GM21447 (cell line): ENCODE measurements around the gene RPL37.
"Not testable (repeated sequence)": the region's sequence is repeated elsewhere in the genome, so short reads cannot be mapped to it uniquely, and the experiment has no call there.

ENCODE experiments used
- ATAC-seq: cut with Tn5 transposase; IDR thresholded peaks from one replicate; pipeline ENCODE4 v1.9.1; 2021; ENCODE audit not compliant: unreplicated experiment

RPL37 gene

DNA sequence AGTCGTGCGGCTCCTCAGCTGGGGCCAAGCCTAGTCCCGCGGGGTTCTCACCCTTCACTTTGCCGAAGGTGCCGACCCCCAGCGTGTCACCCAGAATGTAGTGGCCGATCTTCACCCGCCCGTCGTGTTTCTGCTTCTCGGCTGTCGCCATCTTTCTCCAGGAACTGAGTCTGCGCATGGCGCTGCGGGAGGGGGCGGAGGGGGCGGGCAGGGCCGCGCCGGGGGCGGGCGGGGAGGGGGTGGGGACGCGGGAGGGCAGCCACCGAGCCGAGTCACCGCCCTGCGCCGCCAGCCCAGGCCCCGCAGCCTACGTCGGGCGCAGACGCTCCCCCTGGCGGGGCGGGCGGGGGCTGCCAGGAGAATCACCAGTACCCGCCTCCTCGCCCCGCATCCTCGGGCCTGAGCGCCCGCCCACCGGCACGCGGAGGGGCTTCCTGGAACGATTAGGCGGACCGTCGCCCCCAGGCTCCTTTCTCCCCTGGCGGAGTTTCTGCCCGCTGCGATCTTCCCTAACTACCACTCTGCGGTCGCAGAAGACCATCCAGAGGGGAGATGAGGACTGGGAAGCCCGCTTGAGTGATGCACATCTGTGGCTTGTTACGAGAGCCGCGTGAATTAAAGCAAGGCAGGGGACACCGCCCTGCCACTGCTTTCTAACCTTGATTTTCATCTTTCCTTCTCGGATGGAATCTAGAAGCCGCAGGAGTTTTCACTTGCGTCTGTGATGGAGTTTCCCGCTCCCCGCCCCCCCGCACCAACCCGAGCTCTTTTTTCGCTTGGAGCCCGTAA lies 36.8 kb downstream of the RPL37 start, which contains the start of gene PRKAA1:
TSS of gene PRKAA1 (minus strand) at position 363 of the 789 bp plus-strand sequence. CDS start at position 178, 185 bp downstream.
- ATAC-seq, result peak; percentile 84

DNA sequence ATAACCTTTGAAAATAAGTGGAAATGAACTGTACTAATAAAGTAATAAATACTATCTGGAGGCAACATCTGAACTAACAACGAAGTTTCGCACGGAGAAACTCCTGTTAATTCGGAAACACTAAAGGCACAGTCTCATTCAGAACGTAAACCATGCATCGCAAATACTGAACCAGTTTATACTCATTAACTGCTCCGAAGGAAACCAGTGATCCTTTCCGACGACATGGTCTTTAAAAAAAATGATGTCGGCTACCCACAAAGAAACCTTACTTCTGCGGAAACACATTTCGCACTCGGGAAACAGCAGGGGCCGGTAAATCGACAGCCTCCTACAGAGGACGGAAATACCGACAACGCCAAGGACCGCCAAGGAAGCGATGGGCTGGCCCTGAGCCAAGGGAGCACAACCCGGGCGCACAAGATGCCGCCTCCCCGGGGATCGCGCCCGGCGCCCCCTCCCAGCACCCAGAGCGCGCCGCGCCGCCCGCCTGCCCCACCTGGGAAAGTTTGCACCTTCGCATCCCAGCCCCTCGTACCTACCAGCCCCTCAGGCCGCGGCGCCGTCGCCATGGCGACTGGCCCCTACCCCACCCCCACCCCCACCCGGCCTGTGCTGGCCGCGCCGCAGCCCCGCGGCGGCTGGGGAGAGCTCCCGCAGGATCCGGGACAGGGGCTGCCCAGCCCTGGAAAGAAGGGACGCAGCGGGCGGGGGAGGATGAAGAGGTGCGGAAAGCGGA lies 37.6 kb downstream of the RPL37 start:
- peak; percentile 48 for ATAC-seq

DNA sequence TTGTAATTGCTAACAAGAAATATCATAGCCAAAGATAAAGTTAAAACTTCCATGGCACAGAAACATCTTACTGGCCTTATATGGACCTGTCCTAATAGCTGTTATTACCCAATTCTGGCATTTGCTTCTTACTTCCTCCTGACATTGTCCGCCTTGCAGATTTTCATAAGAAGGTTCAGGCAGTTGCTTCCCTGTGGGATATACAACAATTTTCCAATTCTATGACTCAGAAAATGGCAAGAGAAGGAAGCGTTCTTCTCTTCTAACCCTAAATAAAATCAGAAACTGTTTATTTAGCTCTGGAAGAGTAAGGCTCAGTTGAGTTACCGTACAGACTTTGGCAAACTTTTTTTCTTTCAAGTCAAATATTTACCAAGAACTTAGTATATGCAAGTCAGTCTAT lies 38.5 kb downstream of the RPL37 start:
- no peak for ATAC-seq

DNA sequence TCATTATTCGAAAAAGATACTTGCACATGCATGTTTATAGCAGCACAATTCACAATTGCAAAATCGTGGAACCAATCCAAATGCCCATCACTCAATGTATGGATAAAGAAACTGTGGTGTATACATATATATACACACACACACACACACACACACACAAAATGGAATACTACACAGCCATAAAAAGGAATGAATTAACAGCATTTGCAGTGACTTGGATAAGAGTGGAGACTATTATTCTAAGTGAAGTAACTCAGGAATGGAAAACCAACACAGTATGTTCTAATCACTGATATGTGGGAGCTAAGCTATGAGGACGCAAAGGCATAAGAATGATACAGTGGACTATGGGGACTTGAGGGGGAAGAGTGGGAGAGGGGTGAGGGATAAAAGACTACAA lies 40.1 kb downstream of the RPL37 start:
- not testable (repeated sequence) for ATAC-seq

DNA sequence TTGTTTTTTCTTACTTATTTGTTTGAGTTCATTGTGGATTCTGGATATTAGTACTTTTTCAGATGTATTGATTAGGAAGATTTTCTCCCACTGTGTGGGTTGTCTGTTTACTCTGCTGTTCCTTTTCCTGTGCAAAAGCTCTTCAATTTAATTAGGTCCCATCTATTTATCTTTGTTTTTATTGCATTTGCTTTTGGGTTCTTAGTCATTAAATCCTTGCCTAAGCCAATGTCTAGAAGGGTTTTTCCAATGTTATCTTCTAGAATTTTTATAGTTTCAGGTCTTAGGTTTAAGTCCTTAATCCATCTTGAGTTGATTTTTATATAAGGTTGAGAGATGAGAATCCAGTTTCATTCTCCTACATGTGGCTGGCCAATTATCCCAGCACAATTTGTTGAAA lies 40.7 kb downstream of the RPL37 start:
- ATAC-seq, result not testable (repeated sequence)

DNA sequence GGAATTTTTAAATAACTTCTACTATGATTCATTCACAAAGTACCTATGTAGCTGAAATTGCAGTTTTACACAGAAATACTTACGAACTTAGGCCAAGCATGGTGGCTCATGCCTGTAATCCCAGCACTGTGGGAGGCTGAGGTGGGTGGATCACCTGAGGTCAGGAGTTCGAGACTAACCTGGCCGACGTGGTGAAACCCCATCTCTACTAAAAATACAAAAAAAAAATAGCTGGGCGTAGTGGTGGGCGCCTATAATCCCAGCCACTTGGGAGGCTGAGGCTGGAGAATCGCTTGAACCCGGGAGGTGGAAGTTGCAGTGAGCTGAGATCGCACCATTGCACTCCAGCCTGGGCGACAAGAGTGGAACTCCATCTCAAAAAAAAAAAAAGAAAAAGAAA lies 42.3 kb downstream of the RPL37 start:
- not testable (repeated sequence) for ATAC-seq

DNA sequence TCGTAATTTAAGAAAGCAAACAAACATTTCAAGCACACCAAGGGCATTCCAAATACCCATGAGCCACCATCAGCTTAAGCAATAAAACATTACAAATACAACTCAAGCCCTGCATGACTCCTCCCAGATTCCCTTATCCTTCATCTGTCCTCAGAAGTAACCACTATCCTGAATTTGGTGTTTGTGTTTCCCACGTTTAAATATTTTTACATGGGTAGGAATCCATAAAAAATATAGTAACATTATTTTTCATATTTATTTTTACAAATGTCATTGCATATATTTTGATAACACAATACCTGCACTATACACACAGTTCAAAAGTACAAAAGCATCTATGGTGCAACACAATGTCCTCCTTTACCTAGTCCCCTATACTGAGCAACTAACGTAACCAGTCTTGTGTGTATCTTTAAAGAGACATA lies 43.3 kb downstream of the RPL37 start:
- no peak for ATAC-seq

DNA sequence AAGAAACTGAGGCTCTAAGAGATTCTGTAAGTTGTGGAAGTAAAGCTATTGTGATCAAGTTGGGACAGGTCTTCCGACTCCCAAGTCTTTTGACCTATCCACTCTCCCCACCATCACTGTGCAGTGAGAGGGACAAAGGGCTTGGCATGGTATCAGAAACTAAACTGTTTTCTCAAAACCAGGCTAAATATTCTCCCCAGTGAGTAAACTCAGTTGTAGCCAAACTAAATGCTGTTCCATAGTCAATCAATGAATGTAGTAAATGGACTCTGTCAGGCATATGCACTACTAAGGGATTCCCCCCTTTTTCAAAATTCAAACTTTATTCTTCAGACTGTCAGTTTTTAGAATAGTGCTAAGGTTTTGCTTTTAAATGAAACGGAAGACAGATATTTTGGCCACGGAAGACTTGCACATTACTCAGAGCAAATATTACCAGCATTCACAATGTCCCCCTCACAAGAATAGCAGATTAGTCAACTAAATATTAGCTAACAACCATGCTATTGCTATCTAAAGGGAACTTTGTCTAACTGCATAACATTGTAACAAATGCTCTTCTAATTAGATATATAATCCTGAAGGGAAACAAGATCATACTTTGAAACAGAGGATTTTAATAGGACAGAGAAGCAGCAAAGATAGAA lies 44.0 kb downstream of the RPL37 start:
- ATAC-seq, result no peak

DNA sequence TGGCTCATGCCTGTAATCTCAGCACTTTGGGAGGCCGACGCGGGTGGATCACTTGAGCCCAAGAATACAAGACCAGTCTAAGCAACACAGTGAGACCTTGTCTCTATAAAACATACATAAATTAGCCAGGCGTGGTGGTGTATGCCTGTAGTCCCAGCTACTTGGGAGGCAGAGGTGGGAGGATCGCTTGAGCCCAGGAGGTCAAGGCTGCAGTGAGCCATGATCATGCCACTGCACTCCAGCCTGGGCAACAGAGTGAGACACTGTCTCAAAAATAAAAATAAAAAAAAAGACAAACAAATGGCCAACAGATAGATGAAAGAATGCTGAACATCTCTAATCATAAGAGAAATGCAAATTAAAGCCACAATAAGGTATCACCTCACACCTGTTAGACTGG lies 46.1 kb downstream of the RPL37 start:
- ATAC-seq, result not testable (repeated sequence)

DNA sequence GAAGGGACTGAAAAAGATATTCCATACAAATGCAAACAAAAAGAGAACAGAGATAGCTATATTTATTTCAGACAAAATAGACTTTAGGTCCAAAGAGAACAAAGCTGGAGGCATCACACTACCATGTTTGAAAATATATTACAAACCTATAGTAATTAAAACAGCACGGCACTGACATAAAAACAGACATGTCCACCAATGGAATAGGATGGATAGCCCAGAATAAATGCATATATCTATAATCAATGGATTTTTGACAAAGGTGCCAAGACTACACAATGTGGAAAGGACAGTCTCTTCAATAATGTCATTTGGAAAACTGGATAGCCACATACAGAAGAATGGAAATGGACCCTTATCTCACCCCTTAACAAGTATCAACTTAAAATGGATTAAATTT lies 47.0 kb downstream of the RPL37 start:
- no peak for ATAC-seq

DNA sequence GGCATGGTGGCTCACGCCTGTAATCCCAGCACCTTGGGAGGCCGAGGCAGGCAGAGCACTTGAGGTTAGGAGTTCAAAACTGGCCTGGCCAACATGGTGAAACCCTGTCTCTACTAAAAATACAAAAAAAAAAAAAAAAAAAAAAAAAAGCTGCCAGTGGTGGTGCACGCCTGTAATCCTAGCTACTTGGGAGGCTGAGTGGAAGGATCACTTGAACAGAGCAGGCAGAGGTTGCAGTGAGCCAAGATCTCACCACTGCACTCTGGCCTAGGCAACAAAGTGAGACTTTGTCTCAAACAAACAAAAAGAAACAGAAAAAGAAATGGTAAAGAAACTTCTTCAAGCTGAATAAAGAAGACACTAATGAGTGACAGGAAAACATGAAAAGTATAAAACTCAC lies 48.4 kb downstream of the RPL37 start:
- ATAC-seq, result not testable (repeated sequence)

DNA sequence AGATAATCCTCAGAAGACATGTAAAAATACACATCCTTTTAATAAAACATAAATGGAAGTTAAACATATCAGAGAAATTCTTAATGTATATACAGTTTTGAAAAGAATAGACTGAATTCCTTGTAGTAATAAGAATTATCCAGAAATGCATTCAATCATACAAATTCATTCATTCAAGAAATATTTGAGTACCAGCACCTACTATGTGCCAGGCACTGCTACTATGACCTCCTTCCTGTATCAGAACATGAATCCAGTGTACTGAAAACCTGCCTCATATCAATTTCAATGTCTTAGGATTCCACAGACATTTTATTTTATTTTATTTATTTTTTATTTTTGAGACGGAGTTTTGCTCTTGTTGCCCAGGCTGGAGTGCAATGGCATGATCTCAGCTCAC lies 50.1 kb downstream of the RPL37 start:
- no peak for ATAC-seq

DNA sequence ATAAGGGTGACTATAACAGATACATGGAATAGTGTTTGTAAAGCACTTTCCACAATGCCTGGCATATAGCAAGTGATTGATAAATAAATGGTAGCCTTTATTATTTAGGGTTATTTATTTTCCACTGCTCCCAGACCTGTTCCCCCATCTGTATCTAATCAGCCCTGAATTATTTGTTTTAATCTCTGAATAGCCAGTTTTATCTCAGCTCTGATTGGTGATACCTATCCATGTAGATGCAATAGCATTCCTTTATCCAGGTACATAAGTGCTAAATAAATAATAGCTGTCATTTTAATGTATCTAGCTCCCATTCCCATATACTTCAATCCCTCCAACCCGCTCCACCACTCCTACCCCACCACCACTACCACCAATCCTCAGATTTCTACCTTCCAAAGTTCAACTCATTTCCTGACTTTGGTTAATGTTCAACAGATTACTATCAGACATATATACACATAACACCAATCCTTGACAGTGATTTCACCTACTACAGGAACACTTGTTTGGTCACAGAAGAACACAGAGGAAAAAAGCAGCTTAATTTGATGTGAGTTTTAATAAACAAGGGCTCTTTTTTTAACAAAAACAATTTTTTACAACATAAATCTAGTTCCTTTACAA lies 50.9 kb downstream of the RPL37 start:
- ATAC-seq, result no peak

DNA sequence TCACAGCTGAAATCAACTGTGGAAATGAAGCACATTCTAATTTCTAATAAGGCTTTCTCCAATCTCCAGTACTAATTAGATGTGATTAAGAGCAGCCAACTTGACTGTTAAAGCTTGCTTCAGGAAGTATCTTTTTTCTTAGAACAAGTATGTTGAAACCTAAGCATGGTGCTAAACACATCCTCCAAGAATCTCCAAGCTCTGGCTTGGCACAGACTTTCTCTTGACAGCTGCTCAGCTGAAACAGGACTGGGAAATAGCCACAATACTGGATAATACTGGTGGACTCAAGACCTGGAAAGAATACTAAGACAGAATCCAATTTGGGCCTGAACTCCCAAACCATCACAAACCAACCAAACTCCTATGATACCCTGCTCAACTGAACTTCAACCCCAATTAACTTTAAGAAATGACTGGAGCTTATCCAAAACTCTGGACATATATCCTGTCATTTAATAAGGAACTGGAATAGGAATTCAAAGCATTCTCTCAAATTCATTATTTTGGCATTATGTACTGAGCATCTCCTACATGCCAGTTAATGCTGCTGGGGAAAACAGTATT lies 53.1 kb downstream of the RPL37 start:
- ATAC-seq, result no peak

DNA sequence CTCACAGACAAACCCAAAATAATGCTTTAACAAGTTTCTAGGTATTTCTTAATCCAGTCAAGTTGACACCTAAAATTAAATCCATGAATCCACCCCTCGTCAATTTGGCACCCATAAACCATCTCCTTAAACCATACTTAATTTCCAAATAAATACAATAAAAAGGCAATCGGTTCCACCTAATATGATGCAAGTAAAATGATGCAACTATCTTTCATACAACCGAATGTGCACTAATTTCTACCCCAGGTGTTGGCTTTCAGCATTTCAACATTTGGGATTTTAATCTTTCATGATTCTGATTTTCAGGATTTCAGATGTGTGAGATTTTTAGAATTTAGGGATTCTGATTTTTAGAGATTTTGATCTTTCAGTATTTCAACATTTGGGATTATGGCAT lies 54.2 kb downstream of the RPL37 start:
- ATAC-seq, result no peak

DNA sequence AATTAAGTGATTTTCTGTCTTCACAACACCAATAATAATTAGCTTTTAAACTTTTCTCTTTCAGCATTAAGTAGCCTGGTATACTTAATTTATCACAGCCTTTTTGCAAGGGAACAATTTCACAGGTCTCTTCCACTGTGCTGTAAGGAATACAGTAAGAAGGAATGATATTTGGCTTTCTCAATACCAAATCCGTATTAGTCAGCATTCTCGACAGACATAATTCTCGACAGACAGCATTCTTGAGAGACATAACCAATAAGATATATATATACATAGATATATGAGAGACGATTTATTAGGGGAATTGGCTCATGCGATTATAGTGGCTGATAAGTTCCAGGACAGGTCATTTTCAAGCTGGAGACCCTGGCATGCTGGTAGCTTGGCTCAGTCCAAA lies 54.8 kb downstream of the RPL37 start:
- no peak for ATAC-seq

DNA sequence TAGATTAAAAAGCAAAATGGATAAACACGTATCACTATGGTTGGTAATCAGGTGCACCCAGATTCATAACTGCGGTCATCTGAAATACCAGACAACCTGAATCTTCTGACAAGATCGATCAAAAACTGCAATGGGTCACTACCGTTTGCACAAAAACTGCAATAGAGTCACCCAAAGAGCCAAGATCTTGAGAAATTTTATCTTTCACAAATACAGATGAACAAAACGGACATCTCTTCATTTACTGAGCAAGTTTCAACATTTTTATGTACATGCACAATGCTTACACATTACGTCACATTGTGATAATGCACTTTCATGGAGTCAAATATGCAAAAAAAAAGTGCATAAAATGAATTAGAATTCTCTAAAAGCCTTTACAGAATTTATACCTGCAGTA lies 55.5 kb downstream of the RPL37 start:
- no peak for ATAC-seq

DNA sequence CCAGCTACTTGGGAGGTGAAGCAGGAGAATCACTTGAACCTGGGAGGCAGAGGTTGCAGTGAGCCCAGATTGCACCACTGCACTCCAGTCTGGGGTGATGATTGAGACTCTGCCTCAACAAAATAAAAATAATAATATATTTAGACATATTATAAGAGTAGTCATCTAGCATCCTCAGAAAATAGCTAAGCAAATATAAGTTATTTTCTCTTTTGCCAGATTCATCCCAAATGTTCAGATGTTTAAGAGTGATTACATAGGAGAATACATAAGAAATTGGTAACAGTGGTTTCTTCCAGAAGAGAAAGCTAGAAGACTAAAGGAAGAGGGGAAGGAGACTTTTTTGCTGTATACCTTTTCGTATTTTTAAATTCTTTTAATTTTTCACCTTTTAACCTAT lies 56.9 kb downstream of the RPL37 start:
- no peak for ATAC-seq

DNA sequence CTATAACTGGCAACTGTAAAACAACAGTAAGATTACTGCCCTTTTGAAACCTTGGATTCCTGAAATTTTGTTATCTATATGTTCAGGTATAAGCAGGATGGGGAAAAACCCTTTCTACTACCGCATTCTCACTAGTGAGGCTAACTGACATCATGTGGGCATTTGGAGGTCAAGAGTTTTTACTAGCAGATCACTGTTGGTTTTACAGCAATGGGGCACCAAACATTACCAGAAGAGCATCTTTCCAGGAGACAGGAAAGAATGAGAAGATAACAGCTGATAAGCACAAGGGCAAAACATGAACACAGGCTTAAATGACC lies 58.4 kb downstream of the RPL37 start:
- ATAC-seq, result no peak

DNA sequence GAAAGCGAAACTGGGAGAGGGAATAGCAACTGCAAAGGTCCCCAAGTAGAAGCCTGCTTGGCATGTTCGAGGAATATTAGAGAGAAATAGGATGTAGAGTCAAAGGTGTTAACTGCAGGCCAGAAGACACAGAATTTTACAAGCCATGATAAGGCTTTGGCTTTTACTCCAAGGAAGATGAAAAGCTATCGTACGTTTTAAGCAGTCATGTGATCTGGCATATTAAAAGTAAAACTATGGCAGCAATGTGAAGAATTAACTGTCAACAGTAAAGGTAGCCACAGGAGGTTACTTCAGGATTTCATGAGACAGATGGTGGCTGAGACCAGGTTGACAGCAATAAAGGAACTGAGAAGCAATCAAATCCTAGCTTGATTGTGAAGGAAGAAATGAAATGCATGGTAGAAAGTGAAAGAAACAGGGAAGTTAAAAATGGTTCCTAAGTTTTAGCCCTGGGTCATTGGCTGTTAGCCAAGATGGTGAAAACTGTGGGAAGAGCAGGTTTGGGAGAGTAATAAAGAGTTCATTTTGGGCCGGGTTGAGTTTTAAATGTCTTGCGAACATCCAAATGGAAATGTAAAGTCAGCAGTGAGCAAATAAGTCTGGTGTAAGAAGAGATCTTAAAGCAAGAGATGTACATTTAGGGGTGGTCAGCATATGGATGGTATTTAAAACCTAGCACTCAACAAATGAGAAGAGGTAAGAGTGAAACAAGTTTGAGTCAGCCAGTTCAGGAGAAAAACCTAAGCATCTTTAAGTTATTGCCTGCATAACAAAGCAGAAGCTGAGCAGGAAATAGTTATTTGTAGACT lies 59.0 kb downstream of the RPL37 start:
- no peak for ATAC-seq
